HS-27A (cell line): ENCODE measurements around the gene RETREG3.
"Not testable (repeated sequence)": the region's sequence is repeated elsewhere in the genome, so short reads cannot be mapped to it uniquely, and the experiment has no call there.

Experiments used
- DNase-seq: peaks from one replicate; pipeline ENCODE4 v3.0.0-alpha.2; 2012; ENCODE audit warnings: low read depth, missing footprints

Gene RETREG3

DNA sequence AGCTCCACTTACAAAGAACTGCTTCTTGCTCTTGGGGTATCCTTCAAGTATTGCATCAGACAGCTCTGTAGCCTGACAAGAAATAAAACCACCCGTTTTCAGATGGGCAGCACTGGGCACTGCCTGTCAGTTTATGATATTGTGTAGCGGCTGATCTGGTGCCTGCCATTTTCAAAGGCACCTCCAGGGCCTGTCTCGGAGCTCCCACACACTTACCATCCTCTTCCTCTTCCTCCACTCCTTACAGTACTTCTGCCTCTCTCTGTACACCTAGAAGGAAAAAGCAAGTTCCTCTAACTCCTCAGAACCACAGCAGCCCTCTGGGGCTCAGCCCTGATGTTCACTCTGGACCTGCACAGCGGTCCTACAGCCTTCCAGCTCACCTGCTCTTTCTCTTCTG lies 36.1 kb downstream of the RETREG3 start:
- no peak for DNase-seq

DNA sequence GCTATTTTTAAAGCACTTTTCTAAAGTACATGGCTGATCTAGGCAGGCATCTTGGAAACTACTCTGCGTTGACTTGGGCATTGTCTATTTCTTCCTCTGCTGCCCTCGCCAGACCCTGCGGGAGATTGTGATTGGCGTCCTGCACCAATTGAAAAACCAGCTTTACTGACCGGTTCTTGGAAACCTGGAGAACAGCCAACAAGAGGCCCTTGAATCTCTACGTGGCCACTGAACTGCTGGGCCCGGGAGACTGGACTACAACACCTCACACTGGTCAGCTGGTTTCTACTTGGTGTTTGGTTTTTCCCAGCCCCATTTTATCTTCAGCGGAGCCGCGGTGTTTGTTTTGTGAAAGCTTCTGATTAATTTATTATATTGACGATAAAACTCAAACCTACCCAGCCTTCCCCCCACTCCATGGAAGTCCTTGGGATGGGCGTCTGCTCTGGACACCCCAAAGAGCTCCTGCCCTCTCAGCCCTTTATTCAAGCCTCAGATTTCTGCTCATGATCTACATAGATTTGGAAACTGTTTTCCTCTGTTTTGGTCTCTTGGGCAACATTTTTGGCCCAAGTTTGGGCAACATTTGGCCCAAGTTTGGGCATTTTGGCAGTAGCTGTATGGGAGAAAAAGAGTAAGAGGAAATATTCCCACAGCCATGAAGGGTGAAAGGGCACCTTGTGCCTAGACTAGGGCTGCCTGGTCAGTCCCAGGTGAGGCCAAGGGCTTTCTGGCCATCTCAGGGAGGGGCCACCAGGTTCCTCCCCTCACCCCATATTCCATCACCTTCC lies 37.5 kb downstream of the RETREG3 start:
- no peak for DNase-seq

DNA sequence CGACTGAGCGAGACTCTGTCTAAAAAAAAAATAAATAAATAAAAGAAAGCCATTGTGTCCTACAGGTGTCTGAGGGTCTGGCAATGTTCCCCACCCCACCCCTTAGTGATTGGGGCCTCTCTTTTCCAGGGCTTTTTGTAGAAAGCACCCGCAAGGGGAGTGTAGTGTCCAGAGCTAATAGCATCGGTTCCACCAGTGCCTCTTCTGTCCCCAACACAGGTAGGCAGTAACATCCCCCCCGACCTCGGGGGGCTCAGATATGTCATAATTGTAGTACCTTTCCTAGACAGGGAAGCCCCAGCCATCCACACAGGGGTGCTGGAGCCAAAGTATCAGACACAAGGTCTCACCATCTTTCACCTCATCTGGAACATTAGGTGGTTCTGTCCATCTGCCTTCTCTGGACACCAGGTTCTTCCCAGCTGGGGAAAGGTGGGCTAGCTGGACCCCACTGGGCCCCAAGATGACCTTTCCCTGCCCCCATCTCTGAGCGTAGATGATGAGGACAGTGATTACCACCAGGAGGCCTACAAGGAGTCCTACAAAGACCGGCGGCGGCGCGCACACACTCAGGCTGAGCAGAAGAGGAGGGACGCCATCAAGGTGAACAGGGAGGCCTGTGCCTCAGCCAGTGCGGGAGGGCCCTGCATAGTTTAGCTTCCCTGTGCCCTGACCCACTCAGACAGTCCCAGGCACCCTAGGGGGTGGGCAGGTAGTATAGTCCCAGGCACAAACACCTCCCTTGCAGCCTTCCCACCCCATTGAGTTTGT lies 40.6 kb downstream of the RETREG3 start:
- DNase-seq, result no peak

DNA sequence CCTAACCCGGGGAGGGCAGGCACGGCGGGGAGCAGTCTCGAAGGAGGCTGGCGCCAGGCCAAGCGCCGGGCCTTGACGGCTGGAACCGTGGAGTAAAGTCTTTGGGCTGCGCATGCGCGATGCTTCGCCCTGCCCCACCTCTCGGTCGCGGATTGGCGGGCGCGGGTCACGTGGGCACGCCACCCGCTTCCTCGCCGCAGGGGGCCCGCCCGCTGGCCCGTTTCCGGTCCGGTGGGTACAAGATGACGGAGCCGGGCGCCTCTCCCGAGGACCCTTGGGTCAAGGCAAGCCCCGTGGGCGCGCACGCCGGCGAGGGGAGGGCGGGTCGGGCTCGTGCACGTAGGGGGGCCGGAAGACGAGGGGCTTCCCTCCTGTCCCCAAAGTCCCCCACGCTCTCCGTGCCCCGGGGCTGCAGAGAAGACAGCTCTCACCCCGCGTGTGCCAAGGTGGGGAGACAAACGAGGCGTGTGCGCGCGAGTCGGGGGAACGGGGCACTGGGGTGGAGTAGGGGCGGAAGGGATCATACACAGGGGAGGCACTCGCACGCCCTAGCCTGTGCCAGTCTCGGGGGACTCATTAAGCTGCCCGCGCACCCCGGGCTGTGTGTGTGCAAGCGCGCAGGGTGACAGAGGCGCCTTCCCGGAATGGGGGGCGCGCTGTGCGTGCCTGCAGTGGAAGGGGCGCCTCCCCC lies 42.1 kb downstream of the RETREG3 start, which contains the start of gene MLX:
TSS of gene MLX (plus strand) at position 218 of the 691 bp plus-strand sequence. CDS start at position 243, 25 bp downstream.
- no peak for DNase-seq

- no peak for DNase-seq
Measured at GRCh38 chr17:42566215-42566882, 42.8 kb downstream of the RETREG3 start.

DNA sequence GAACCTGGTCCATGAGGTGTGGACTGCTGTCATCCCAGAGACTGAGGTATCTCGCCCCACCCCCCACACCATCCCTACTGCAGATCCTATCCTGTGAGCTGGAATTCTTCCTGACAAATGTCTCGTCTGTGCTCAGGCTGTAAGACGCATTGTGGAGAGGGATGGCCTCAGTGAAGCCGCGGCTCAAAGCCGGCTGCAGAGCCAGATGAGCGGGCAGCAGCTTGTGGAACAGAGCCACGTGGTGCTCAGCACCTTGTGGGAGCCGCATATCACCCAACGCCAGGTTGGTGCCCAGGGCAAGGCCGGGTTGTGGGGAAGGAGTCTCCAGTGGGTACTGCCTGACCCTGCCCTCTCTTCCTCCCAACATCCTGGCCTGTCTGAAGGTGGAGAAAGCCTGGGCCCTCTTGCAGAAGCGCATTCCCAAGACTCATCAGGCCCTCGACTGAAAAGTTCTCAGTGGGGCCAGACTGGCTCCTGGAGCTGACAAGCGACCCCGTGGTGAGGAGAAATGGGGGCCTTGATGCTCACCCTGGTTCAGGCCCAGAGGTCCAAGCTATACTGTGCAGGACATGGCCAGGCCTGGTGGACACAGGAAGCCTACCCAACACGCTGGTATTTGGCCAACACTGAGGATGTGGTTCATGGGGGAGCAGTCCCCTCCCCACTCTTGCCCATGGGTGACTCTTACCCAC lies 43.5 kb downstream of the RETREG3 start:
- DNase-seq, result no peak

- no peak for DNase-seq
Measured at GRCh38 chr17:42564815-42565522, 44.2 kb downstream of the RETREG3 start.

DNA sequence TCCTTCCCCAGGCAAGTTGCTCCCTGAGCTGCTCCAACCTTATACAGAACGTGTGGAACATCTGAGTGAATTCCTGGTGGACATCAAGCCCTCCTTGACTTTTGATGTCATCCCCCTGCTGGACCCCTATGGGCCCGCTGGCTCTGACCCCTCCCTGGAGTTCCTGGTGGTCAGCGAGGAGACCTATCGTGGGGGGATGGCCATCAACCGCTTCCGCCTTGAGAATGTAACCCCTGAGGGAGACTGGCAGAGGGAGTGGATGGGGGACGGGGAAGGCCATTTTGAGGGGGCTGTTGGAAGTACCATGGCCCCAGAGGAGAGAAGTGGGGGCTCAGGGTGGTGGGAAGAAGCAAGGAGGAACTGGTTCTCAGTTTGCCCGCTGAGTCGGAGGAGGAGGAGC lies 45.2 kb downstream of the RETREG3 start:
- DNase-seq, result no peak

DNA sequence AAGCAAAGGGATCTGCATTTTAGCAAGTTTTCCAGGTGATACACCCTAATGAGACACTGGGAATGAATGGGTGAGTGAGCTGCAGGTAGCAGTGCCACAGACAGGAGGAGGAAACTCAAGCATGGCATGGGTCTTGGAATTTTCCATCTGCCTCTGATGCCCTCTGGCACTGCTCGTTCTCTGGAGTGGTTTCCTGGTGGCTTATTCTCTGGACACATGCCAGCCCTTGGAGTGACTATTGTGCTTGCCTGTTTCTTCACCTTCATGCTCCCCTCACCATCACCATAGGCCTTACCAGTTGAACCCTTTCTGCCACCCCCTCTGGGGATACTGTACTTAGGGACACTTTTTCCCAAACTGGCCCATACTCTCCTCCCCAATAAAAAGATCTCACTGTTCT lies 45.6 kb downstream of the RETREG3 start:
- DNase-seq, result no peak

GRCh38 chr17:42563143-42563509 lies 46.0 kb downstream of the RETREG3 start:
- no peak for DNase-seq

GRCh38 chr17:42562388-42563142 lies 46.6 kb downstream of the RETREG3 start:
- DNase-seq, result no peak

DNA sequence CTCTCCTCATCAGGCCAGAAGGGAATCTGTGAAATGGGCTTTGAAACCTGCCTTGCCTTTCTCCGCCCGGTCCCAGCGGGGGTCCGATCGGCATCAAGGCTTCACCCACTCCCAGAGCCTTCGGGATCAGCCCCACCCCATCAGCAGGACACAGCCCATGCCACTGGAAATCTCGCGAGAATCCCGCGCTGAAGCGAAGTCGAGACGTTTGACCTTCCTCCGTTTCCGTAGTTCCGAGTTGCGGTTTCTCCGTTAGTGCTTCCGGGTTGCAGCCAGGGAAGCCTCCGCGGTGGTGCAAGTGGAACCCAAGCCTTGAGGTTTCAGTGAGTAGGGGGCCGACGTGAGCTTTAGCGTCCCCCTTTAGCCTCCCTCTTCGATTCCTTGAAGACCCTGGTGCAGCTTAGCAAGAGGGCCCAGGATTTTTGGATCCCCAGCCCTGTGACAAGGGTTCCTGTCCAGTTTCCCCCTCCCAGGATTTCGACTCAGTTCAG lies 47.2 kb downstream of the RETREG3 start, which contains the start of gene COASY:
TSS of gene COASY (plus strand) at position 252 of the 491 bp plus-strand sequence. CDS start 475 bp downstream, outside the sequence.
- DNase-seq, result peak; percentile 86

DNA sequence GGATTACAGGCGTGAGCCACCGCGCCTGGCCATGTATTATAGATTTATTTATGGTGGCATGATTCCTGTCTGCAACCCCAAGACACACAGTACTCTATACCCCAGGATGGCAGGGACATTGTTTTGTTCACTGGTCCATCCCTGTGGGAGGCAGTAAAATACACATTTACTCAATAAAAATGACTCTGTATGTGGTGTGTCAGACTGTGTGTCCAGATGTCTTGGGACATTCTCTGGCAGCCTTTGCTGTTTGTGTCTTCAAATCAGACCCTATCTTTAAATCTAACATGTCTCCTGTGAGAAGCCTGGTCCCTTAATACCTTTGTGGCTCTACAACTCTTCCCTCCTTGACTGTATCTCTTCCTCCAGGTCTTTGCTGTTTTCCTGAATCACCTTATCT lies 48.9 kb downstream of the RETREG3 start:
- DNase-seq, result no peak

DNA sequence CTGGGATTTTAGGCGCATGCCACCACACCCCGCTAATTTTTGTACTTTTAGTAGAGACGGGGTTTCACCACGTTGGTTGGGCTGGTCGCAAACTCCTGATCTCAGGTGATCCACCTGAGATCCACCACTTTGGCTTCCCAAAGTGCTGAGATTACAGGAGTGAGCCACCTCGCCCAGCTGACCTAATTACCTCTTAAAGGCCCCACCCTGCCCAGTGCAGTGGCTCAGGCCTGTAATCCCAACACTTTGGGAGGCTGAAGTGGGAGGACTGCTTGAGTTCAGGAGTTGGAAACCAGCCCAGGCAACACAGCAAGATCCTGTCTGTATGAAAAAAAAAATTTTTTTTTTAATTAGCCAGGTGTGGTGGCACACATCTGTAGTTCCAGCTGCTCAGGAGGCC lies 50.1 kb downstream of the RETREG3 start:
- DNase-seq, result no peak

- DNase-seq, result not testable (repeated sequence)
Measured at GRCh38 chr17:42555961-42556617, 53.1 kb downstream of the RETREG3 start.

DNA sequence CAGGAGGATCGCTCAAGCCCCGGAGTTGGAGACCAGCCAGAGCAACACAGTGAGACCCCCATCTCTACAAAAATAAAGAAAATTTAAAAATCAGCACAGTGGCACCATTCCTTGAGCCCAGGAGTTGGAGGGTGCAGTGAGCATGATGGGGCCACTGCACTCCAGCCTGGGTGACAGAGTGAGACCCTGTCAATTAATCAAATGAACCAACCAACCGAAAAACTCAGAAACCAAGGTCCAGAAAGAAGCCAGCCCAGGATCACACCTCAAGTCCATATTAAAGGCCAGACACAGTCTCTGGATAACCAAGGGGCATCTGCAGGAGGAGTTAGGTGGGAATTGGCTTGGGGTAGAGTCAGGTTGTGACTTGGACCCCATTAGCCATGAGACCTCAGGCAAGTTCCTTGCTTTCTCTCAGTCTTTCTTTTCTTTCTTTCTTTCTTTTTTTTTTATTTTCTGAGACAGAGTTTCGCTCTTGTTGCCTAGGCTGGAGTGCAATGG lies 54.0 kb downstream of the RETREG3 start:
- no peak for DNase-seq

DNA sequence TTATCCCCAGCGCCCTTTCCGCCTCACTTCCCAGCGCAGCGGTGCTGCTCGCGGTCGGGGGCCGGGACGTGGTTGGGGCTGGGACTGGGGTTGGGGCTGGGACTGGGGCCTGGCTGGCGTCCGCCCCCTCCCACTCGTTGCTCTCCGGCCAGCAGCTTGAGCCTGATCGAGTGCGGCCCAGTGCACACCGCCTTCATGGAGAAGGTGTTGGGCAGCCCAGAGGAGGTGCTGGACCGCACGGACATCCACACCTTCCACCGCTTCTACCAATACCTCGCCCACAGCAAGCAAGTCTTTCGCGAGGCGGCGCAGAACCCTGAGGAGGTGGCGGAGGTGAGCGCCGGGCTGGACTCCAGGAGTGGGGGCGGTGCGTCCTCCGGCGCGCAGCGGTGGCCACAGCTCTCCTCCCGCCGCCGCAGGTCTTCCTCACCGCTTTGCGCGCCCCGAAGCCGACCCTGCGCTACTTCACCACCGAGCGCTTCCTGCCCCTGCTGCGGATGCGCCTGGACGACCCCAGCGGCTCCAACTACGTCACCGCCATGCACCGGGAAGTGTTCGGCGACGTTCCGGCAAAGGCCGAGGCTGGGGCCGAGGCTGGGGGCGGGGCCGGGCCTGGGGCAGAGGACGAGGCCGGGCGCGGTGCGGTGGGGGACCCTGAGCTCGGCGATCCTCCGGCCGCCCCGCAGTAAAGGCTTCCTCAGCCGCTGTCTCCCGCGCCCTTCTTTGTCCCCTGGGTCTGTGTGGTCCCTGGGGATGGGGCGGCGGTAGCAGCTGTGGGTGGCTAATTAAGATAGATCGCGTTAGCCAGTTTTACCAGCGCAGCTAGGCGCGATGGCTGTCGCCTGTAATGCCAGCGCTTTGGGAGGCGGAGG lies 54.7 kb downstream of the RETREG3 start:
- no peak for DNase-seq

GRCh38 chr17:42553866-42554249 lies 55.3 kb downstream of the RETREG3 start:
- DNase-seq, result no peak
